Peyer's patch (tissue), 4 donors: Measurements from ENCODE around the gene PIP4K2C.

Source experiments
- CTCF ChIP-seq, 6 experiments: fragments of 450-650 bp in 4 of 6; fragments of 200-600 bp in 2 of 6; sonication (generic) in 1 of 6; IDR thresholded peaks; one replicate each; pipeline ENCODE4 v1.5.1; 2017 to 2019; ENCODE audit warnings: antibody characterized with exemption in 6 of 6, mild to moderate bottlenecking in 3 of 6, moderate library complexity in 1 of 6
- POLR2A ChIP-seq, 2 donors: fragments of 450-650 bp; IDR thresholded peaks; one replicate each; pipeline ENCODE4 v1.5.1; 2017; ENCODE audit warnings: antibody characterized with exemption in 2 of 2, mild to moderate bottlenecking in 2 of 2, moderate library complexity in 2 of 2

- TF ChIP-seq CTCF (IDR thresholded peaks at IDR 0.05) (no peak), POLR2A (IDR thresholded peaks at IDR 0.05) (no peak)
Observed at GRCh38 chr12:57568838-57569237, 22.2 kb upstream of the PIP4K2C start.
